Neural progenitor cell (in vitro differentiated cells): ENCODE measurements around the gene GALNT18. TPM values are rescaled to one million over a fixed set of nuclear protein-coding genes. Genes with fewer than 3 reads are reported as not detected.

Experiments
- DNase-seq: peaks from one replicate; pipeline ENCODE4 v3.0.0-alpha.2; 2016; ENCODE audit warnings: low spot score
- H2AFZ ChIP-seq: fragments of 200-600 bp; sonication (generic); replicated peaks from 2 replicates; pipeline ENCODE4 v1.6.1; 2016; ENCODE audit warnings: antibody characterized with exemption
- H3F3A ChIP-seq: fragments of 200-600 bp; sonication (generic); 2 replicates; pipeline ENCODE4 v1.6.1; 2016; ENCODE audit warnings: antibody characterized with exemption, low read depth
- H3K27ac ChIP-seq: fragments of 200-600 bp; sonication (generic); 2 replicates; pipeline ENCODE4 v1.5.1; 2016; ENCODE audit warnings: mild to moderate bottlenecking
- H3K27me3 ChIP-seq: fragments of 200-600 bp; sonication (generic); 2 replicates; pipeline ENCODE4 v1.6.1; 2016; ENCODE audit warnings: mild to moderate bottlenecking, moderate library complexity
- H3K36me3 ChIP-seq: fragments of 200-600 bp; sonication (generic); 2 replicates; pipeline ENCODE4 v1.5.1; 2016
- H3K4me1 ChIP-seq: fragments of 200-600 bp; sonication (generic); 2 replicates; pipeline ENCODE4 v1.6.1; 2016; ENCODE audit warnings: mixed run types
- H3K4me2 ChIP-seq: fragments of 200-600 bp; sonication (generic); 2 replicates; pipeline ENCODE4 v1.6.1; 2016
- H3K4me3 ChIP-seq: fragments of 200-600 bp; sonication (generic); 2 replicates; pipeline ENCODE4 v1.5.1; 2016
- H3K79me2 ChIP-seq: fragments of 200-600 bp; sonication (generic); 2 replicates; pipeline ENCODE4 v1.6.1; 2016; ENCODE audit warnings: low read depth
- H3K9ac ChIP-seq: fragments of 200-600 bp; sonication (generic); 2 replicates; pipeline ENCODE4 v1.6.1; 2016
- H3K9me3 ChIP-seq: fragments of 200-600 bp; sonication (generic); 2 replicates; pipeline ENCODE4 v1.5.1; 2016; ENCODE audit warnings: low read depth
- H4K20me1 ChIP-seq: fragments of 200-600 bp; sonication (generic); 2 replicates; pipeline ENCODE4 v1.6.1; 2016; ENCODE audit warnings: low read depth
- H3K27ac Mint-ChIP-seq: 3 replicates; pipeline ENCODE4 v1.8.0; 2021; ENCODE audit warnings: mixed read lengths
- H3K27me3 Mint-ChIP-seq: 2 replicates; pipeline ENCODE4 v1.8.0; 2022; ENCODE audit warnings: low read depth, mild to moderate bottlenecking, inconsistent platforms, moderate library complexity, mixed read lengths; ENCODE audit not compliant: insufficient read depth
- H3K36me3 Mint-ChIP-seq: 3 replicates; pipeline ENCODE4 v1.8.0; 2021; ENCODE audit warnings: mixed read lengths
- H3K4me1 Mint-ChIP-seq: 3 replicates; pipeline ENCODE4 v1.8.0; 2021; ENCODE audit warnings: mixed read lengths
- H3K4me3 Mint-ChIP-seq: 3 replicates; pipeline ENCODE4 v1.8.0; 2021; ENCODE audit warnings: mild to moderate bottlenecking, moderate library complexity, mixed read lengths
- H3K9me3 Mint-ChIP-seq: 3 replicates; pipeline ENCODE4 v1.8.0; 2020; ENCODE audit warnings: mixed read lengths
- EZH2 ChIP-seq: fragments of 200-600 bp; sonication (generic); IDR thresholded peaks from 2 replicates; pipeline ENCODE4 v1.6.1; 2017; ENCODE audit warnings: antibody characterized with exemption, mild to moderate bottlenecking, moderate library complexity
- EZH2phosphoT487 ChIP-seq: fragments of 200-600 bp; sonication (generic); IDR thresholded peaks from 2 replicates; pipeline ENCODE4 v1.6.1; 2017; ENCODE audit warnings: antibody characterized with exemption
- total RNA-seq: library from RNA; depleted of rRNA; stranded (reverse); fragments of >200 nt; gene quantifications from 2 replicates; pipeline ENCODE4 v1.2.3, GENCODE V29; 2015; ENCODE audit warnings: low replicate concordance
- TF ChIP-seq, protein P1 (sequence below): fragments of 200-600 bp; sonication (generic); IDR thresholded peaks from 2 replicates; pipeline ENCODE4 v1.5.1; 2017; ENCODE audit warnings: antibody characterized with exemption, mild to moderate bottlenecking

The GALNT18 gene
- total RNA-seq, 1 donor from 2014 or later = 2.4 TPM

DNA sequence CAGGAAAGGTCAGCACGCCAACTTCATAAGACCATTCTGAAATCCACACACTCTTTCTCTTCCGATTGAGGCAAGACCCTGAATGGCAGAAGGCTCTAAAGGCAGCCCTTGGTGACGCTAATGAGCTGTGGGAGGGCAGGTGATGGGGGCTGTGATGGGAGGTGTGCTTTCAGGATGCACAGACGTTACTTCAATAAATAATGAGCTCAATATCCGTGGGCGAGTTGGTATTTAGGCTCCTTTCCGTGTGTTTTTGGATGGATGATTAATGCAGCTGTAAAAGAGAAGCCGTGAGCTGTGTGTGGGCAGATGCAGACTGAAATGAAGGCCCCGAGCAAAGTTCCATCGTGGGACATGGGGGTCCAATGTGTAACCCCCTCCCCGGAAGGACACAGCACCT lies 138.2 kb downstream of the GALNT18 start:
- Histone ChIP-seq H3F3A (no peaks in the 10 kb centered on the region), H3K4me2 (no peak overlapping the region), H3K9me3 (no peaks in the 10 kb centered on the region), H3K9ac (no peak overlapping the region), H3K4me3 (no peak overlapping the region), H3K27ac (no peak overlapping the region), H2AFZ (no peak overlapping the region), H3K4me1 (no peaks in the 10 kb centered on the region), H3K27me3 (no peaks in the 10 kb centered on the region), H3K79me2 (no peaks in the 10 kb centered on the region), H4K20me1 (no peaks in the 10 kb centered on the region), H3K36me3 (no peaks in the 10 kb centered on the region)
- Mint-ChIP-seq H3K27ac (peak overlapping the region; percentile 26), H3K36me3 (no peaks in the 10 kb centered on the region), H3K4me3 (peak overlapping the region; percentile 3), H3K4me1 (peaks cover 15% of the 10 kb centered on the region), H3K9me3 (no peaks in the 10 kb centered on the region), H3K27me3 (peaks cover 5% of the 10 kb centered on the region)
- no peak for DNase-seq
- TF ChIP-seq, protein P1, sequence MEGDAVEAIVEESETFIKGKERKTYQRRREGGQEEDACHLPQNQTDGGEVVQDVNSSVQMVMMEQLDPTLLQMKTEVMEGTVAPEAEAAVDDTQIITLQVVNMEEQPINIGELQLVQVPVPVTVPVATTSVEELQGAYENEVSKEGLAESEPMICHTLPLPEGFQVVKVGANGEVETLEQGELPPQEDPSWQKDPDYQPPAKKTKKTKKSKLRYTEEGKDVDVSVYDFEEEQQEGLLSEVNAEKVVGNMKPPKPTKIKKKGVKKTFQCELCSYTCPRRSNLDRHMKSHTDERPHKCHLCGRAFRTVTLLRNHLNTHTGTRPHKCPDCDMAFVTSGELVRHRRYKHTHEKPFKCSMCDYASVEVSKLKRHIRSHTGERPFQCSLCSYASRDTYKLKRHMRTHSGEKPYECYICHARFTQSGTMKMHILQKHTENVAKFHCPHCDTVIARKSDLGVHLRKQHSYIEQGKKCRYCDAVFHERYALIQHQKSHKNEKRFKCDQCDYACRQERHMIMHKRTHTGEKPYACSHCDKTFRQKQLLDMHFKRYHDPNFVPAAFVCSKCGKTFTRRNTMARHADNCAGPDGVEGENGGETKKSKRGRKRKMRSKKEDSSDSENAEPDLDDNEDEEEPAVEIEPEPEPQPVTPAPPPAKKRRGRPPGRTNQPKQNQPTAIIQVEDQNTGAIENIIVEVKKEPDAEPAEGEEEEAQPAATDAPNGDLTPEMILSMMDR = no peak
- TF ChIP-seq EZH2 (no peak), EZH2phosphoT487 (no peak)

DNA sequence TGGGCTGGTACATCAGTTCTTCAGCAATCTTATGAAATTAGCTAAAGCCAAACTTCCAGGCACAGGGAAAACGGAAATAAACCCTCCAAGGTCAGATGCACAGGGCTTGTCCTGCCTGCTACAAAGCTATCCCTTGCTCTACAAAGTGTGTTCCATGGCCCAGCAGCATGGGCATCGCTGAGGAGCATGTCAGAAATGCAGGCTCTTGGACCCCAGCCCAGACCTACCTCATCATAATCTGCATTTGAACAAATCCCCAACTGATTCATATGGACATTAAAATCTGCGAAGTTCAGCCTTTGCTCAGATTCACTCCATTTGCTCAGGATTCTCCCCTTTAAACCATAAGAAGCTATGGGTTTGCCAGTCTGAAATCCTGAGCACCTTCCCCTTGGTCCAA lies 139.1 kb downstream of the GALNT18 start:
- peaks cover 5% of the 10 kb centered on the region for H3K27me3 Mint-ChIP-seq

DNA sequence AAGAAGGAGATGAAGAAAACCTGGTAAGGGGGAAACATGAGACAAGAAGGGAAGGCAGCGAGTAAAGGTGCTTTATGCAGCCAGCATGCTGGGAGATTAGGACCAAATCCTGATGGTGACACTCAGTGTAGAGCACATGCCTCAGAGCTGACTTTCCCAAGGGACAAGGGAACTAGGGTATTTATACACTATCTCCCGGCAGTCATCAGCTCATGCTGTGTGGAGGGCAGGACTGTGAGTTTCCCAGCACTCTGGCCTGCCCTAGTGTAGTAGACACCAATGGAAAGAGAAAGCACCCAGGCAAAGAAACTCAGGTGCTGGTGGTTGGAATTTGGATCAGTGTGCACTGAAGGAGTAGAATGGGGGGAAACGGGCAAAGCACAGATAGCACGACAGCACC lies 140.4 kb downstream of the GALNT18 start:
- Histone ChIP-seq H3K9ac (no peak overlapping the region), H4K20me1 (no peaks in the 10 kb centered on the region), H3K79me2 (no peaks in the 10 kb centered on the region), H3K36me3 (no peaks in the 10 kb centered on the region), H3K9me3 (no peaks in the 10 kb centered on the region), H3F3A (no peaks in the 10 kb centered on the region), H3K4me2 (no peak overlapping the region), H3K4me1 (peaks cover 9% of the 10 kb centered on the region), H3K27ac (no peak overlapping the region), H3K4me3 (no peak overlapping the region), H2AFZ (no peak overlapping the region), H3K27me3 (no peaks in the 10 kb centered on the region)
- no peak overlapping the region for H3K4me3 Mint-ChIP-seq
- peaks cover 5% of the 10 kb centered on the region for H3K27me3 Mint-ChIP-seq
- peaks cover 11% of the 10 kb centered on the region for H3K4me1 Mint-ChIP-seq
- TF ChIP-seq EZH2phosphoT487 (no peak), EZH2 (no peak)
- TF ChIP-seq, protein P1 = no peak
- no peak for DNase-seq
- no peaks in the 10 kb centered on the region for H3K9me3 Mint-ChIP-seq
- H3K27ac Mint-ChIP-seq = no peak overlapping the region
- H3K36me3 Mint-ChIP-seq = no peaks in the 10 kb centered on the region

More for the DNA sequence above, 139.1 kb downstream of the GALNT18 start:
- H3K4me1 ChIP-seq = peaks cover 3% of the 10 kb centered on the region
- no peak overlapping the region for H3K9ac ChIP-seq
- Mint-ChIP-seq H3K4me1 (peaks cover 11% of the 10 kb centered on the region), H3K27ac (no peak overlapping the region), H3K36me3 (no peaks in the 10 kb centered on the region), H3K4me3 (no peak overlapping the region), H3K9me3 (no peaks in the 10 kb centered on the region)
- TF ChIP-seq EZH2phosphoT487 (no peak), EZH2 (no peak)
- TF ChIP-seq, protein P1 = no peak
- no peak overlapping the region for H3K4me2 ChIP-seq
- no peak overlapping the region for H3K27ac ChIP-seq
- no peaks in the 10 kb centered on the region for H3K27me3 ChIP-seq
- no peak overlapping the region for H2AFZ ChIP-seq
- H3F3A ChIP-seq = no peaks in the 10 kb centered on the region
- DNase-seq = no peak
- no peak overlapping the region for H3K4me3 ChIP-seq
- no peaks in the 10 kb centered on the region for H3K79me2 ChIP-seq
- H3K9me3 ChIP-seq = no peaks in the 10 kb centered on the region
- H4K20me1 ChIP-seq = no peaks in the 10 kb centered on the region
- H3K36me3 ChIP-seq = no peaks in the 10 kb centered on the region
